Fibroblast of skin of left quadriceps (primary cell): ENCODE data around the gene PBX3.

ENCODE experiments used
- DNase-seq, 2 experiments: peaks; one replicate each; pipeline ENCODE4 v3.0.0-alpha.2; 2013; ENCODE audit warnings: low read depth in 2 of 2

The PBX3 gene

GRCh38 chr9:125747053-125747764, at the start of gene PBX3:
PBX3 (plus strand) TSS chr9:125747373.
- peak in 1 of 2 experiments; percentile 28 for DNase-seq

DNA sequence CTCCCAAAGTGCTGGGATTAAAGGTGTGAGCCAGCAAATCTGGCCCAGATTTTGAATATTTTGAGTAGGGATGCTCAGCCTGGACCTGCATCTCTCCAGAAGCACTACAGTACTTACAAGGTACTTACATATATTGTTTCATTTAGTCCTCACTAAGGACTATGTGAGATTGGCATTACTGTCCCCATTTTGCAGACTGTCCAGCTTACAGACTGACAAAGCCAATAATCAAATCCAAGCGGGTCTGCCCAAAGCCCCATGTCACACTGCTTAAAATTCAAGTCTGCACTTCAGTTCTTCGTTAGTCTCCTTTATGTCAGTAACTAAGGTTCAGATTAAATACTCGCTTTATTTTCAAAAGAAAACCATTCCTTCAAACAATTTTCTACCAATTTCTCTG, 47.3 kb upstream of the PBX3 start:
- DNase-seq: no peak

DNA sequence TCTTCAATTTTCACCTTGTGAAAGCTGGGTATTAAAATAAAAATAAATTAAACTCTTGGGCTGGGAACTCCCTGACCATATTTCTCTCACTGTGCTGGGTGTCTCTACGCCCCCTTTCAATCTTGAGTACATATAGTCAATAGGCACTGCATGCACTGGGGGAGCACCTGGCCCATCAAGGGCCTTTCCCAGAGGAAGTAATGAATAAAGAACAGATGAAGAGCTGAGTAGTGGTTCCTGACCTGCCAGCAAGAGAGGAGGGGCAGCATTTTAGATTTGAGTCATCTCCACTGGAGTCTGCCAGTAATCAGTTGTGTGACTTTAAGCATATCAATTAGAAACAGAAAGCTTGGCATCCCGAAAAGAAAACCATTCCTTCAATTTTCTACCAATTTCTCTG, 46.4 kb upstream of the PBX3 start:
- DNase-seq: no peak

DNA sequence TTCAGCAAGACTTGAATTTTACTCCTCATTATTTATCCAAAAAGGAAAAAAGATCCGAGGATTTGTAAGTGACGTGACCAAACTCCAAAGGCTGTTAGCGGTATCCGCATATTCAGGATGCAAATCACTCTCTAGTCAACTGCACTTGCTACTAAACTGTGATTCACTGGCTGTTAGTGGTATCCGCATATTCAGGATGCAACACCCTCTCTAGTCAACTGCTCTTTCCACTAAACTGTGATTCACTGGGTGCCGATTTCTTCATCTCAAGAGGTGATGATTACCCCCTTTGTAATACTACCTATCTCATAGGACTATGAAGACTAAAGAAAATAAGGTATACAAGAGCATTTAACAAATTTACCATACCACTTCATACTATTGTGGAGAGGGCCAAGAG, 45.8 kb upstream of the PBX3 start:
- DNase-seq: peak; percentile 33 to 38

- no peak for DNase-seq
Measured at GRCh38 chr9:125703662-125704061, 43.5 kb upstream of the PBX3 start.

DNA sequence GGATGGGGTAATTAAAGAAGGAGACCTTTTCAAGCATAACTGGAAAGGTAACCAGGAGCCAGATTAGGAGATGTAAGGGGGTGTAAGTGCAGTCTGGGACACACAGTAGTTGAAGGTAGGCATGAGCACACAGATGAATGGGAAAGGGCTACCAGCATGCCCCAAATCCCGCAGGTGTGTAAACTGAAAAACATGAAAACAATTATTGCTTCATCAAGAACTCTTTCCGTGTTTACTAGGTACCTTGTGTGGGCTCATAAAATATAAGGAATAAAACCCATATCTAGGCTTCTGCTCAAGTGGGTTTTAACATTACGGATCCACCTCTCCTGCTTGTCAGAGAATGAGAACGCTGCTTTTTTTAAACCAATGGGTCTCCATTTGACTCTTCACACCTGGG, 41.3 kb upstream of the PBX3 start:
- DNase-seq: no peak

DNA sequence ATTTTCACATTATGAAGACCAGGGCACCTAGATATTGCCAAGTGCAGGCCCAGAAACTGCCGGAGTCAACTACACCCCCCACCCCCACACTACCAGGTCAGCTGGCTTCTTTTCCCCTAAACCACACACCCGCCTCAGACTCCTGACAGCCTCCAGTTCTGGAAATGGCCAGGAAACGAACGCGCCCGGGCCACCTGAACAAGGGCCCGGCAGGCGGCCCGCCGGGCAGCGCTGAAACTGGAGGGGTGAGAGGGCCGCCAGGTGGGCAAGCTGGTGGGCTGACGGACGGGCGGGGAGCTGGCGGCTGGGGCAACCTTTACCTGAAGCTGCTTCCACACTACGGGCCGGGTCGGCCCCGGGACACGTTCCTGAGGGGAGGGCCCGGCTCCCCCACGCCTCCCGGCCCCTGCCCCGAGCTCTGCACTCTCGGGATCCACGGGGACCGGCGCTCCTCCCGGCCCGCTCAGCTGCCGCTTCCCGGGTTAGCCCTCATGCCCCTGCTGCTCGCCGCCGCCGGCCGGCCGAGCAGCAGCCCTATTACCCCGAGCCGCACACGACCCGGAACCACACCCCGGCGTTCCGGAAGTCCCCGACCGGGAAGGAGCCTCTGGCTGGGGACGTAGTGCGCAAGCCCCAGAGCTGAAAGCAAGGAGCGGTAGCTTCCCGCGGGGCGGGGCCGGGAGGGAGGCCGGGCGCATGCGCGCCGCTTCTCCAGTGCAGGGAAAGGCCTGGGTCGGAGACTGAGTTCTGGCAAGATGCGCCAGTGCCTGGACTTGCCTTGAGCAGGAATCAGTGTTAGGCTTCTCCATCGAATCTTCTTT, 40.3 kb upstream of the PBX3 start, which contains the start of gene MAPKAP1:
MAPKAP1 (minus strand) TSS at position 558 of the 821 bp plus-strand sequence. CDS start 34,634 bp downstream, outside the sequence.
- peak; percentile 90 to 93 for DNase-seq

DNA sequence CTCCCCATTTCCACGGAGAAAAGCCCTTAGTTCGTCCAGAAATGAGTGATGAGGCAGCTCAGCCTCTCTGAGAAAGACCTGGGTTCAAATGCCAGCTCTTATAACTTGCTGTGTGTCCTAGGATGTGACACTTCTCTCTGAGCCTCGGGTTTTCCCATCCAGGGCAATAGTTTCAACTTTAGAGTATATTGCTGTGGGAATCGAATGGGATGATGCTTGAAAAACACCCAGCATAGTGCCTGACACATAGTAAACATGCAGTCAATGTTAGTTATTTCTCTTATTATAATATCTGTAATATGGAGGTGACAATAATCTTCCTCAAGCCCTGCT, 39.7 kb upstream of the PBX3 start:
- DNase-seq: no peak

DNA sequence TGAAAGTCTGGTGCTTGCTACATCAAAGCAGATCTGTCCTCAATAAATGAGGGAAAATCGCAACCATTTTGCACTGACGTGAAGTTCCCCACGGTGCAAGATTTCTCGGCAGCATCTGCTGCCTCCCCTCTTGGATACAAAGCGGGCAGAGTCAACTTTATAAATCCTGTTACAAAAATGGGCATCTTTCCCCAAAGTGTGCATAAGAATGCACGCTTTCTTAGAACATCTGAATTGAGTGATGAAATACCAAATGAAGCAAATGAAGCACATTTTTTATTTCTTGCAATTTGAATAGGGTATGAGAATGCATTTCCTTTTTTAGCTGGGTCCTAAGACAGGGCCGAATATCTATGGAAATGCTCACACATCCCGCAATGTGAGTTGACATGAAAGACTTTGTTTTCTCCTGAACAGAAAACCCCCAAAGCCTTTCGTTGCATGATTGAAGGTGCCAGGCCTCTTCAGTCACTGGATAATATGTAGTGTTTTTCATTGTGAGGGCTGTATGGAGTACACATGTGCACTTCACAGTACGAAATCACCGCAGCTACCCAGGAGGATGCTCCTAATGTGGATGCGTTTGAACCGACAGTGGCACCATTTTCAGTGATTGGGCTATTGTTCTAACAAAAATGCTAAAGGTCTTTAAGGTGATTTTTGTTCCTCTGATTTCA, 20.6 kb upstream of the PBX3 start:
- no peak for DNase-seq

GRCh38 chr9:125730168-125730567, 17.0 kb upstream of the PBX3 start:
- no peak for DNase-seq

GRCh38 chr9:125732562-125732961, 14.6 kb upstream of the PBX3 start:
- no peak for DNase-seq

GRCh38 chr9:125739436-125739835, 7.7 kb upstream of the PBX3 start:
- no peak for DNase-seq

- no peak for DNase-seq
Measured at GRCh38 chr9:125742657-125743056, 4.5 kb upstream of the PBX3 start.

DNA sequence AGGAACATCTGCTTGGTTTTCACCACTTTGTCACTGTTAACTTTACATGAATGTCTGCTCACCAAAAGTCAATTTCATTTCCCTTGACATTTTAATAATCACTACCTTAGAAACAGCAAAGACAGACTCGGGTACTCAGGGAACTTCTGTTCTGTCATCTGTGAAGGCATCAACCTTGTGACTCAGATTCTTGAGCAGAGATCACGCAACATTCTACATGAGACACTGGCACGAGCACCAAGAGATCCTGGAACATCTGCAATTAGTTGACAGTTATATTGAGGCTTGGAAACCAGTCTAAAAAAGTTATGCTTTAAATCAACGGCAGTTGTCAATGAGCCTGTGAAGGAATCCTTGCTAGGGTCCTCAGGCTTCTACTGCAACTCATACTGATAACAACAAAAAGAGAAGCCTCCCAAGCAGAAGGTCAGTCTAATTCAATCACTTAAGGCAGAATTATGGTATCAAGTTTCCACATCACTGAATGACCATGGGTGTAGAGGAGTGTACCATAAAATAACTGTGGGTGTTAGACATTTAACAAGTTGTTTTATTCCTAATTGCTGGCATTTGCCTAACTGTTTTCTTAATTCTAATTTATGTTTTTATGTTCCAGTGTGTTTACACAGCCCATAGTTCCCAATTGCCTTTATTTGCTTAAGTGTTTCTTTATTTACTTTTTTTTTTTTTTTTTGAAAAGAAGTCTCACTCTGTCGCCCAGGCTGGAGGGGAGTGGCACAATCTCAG, 3.3 kb upstream of the PBX3 start:
- peak in 1 of 2 experiments; percentile 30 for DNase-seq

- peak; percentile 84 for DNase-seq
Measured at GRCh38 chr9:125744616-125745015, 2.6 kb upstream of the PBX3 start.

DNA sequence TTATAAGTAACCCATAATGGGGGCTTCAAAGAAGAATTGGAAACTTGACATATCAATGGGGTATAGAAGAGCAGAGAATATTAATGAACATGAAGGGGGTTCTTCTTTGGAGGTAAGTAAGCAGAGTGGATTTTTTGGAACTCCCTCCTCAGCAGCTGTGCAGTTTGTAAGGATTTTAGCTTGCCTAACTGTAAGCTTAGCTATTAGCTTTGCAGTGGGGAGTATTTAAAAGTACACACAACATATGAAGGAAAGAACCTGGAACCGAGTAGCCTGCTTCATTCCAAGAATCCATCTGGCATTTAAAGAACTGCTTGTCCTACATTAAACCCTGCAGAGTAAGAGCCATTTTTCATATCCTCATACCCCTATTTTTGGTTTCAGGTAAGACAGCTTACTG, 2.2 kb upstream of the PBX3 start:
- no peak for DNase-seq

DNA sequence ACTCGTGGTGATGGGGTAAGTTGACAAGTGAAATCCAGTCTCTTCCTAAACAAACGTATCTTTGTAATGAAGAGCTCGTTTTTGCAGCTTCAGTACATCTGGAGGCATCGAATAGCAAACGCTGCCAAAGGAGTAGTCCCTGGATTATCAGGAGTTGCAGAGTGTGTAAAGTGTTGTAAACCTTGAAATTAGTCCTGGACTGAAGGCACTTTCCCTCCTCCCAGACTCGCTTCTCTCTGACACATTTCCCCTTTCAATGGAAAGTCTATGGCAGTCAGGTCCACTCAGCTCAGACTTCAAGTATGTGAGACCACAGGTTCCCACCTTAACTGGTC, 1.5 kb upstream of the PBX3 start:
- DNase-seq: no peak

DNA sequence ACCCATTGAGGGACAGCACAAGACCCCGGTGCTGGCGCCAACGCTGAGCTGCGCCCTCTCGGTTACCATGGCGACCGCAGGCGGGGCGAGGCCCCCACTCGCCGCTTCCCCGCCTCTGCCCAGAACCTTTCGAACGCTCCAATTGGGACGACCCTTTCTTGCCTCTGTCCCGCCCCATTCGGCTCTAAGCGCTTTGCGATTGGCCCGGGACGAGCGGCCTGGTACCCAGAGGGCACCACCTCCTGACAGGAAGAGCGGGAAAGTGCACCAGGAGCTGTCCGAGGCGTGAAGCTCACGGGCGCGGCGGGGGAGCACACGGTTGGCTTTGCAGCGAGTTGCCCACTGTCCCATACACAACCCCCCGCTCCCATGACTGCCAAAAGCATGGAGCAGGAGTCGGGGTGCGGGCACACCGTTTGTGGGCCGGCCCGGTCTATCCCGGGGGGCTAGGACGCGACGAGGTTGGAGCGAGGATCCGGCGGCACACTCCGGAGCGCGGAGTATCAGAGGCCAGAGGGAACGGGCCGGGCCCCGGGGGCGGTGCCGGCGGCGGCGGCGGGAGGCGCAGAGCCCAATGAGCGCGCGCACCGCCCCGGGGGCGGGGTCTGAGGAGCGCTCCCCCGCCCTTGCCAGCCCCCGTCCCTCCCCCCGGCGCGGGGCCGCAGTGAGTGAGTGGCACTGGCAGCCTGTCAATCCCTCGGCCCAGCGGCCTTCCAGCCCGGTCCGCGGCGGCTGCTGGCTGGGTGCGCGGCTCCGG, 978 bp upstream of the PBX3 start:
- peak; percentile 79 to 80 for DNase-seq

DNA sequence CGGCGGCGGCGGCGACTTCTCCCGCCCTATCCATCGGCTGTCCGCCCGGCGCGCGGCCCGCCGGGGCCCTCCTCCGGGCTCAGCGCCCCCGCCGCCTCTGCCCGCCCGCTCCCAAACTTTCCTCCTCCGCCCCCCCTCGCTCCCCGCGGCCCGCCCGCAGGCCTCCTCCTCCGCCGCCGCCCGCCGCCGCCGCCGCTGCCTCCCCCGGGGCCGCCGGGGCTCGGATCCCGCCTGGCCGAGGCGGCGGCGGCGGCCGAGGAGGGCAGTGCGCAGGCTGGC, 460 bp upstream of the PBX3 start:
- DNase-seq: no peak

DNA sequence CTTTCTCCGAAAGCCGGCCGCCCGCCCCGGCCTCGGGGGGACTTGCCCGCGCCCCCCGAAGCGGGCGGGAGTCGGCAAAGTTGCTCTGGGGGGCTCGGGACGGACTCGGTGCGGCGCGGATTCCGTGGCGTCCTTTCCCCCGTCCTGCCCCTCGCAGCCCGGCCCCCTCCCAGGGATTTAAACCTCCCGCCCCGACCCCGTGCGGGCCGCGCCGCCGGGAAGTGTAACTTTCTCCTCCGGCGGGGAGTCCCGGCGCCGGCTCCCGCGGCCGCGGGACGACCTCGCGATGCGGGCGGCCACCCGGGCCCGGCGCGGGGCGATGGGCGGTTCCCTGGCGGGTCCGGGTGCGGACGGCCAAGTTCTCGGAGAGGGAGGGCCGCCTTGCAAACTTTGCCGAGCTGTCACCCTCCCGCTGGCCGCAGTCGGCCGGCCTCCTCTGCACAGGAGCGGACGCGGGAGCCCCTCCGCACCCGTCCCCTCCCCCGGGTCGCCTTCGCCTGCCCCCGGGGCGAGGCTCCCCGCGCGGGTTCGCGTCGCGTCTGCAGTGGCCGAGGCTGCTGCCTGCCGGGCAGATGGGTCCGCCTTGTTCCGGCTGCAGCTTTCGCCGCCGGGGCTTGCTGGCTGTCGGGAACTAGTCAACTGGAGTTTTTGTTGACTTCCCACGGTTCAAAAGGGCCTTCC, 732 bp downstream of the PBX3 start:
- no peak for DNase-seq
